HepG2 (cell line): ENCODE measurements around the gene LEMD2. TPM values are rescaled to one million over a fixed set of nuclear protein-coding genes. Genes with fewer than 3 reads are reported as not detected.

Source experiments
- CENPBD1 ChIP-seq: sonication (generic); formaldehyde crosslinking; IDR thresholded peaks from 2 replicates; pipeline ENCODE4 v1.8.0; 2022; ENCODE audit warnings: missing genetic modification reagents, low read depth, mild to moderate bottlenecking, borderline replicate concordance
- FOXK1 ChIP-seq: sonication (generic); formaldehyde crosslinking; IDR thresholded peaks from 2 replicates; pipeline ENCODE4 v1.4.0; 2020; ENCODE audit warnings: low read depth, missing genetic modification reagents, borderline replicate concordance
- FOXO4 ChIP-seq: sonication (generic); formaldehyde crosslinking; conservative IDR thresholded peaks from 2 replicates; pipeline ENCODE4 v1.8.1; 2023; ENCODE audit warnings: missing genetic modification reagents
- MAFF ChIP-seq: IDR thresholded peaks from 2 replicates; pipeline ENCODE4 v1.6.1; 2011; ENCODE audit warnings: low read depth, low read length, improper control_type of control experiment
- MAFG ChIP-seq: sonication (generic); formaldehyde crosslinking; IDR thresholded peaks from 2 replicates; pipeline ENCODE4 v1.5.1; 2020; ENCODE audit warnings: mild to moderate bottlenecking, missing genetic modification reagents
- NR2F1 ChIP-seq, 2 experiments: fragments of 450-650 bp in 1 of 2; formaldehyde crosslinking in 1 of 2; IDR thresholded peaks; 2 replicates each; pipeline versions ENCODE4 v1.5.0 to v1.6.1; 2016 to 2020; ENCODE audit warnings: mild to moderate bottlenecking in 1 of 2, missing compliant biosample characterization in 1 of 2, missing genetic modification reagents in 1 of 2, moderate library complexity in 1 of 2
- PTBP1 ChIP-seq: fragments of 200-400 bp; formaldehyde crosslinking; IDR thresholded peaks from 2 replicates; pipeline ENCODE4 v1.6.1; 2018; ENCODE audit warnings: low read length, low read depth; ENCODE audit not compliant: poor library complexity, severe bottlenecking
- REPIN1 ChIP-seq: sonication (generic); formaldehyde crosslinking; IDR thresholded peaks from 2 replicates; pipeline ENCODE4 v1.8.0; 2022; ENCODE audit warnings: missing genetic modification reagents, low read depth, mild to moderate bottlenecking, borderline replicate concordance
- RNF2 ChIP-seq: fragments of 450-650 bp; conservative IDR thresholded peaks from 2 replicates; pipeline ENCODE4 v1.6.1; 2016; ENCODE audit warnings: low read depth
- SKIL ChIP-seq: sonication (generic); formaldehyde crosslinking; IDR thresholded peaks from 2 replicates; pipeline ENCODE4 v1.8.0; 2022; ENCODE audit warnings: missing genetic modification reagents, mild to moderate bottlenecking, moderate library complexity, borderline replicate concordance
- TRAFD1 ChIP-seq: sonication (generic); formaldehyde crosslinking; IDR thresholded peaks from 2 replicates; pipeline ENCODE4 v1.5.1; 2020; ENCODE audit warnings: missing genetic modification reagents, mild to moderate bottlenecking, borderline replicate concordance
- ZFP37 ChIP-seq: sonication (generic); formaldehyde crosslinking; IDR thresholded peaks from 2 replicates; pipeline ENCODE4 v1.4.0; 2020; ENCODE audit warnings: missing genetic modification reagents, borderline replicate concordance
- ZNF136 ChIP-seq: sonication (generic); formaldehyde crosslinking; IDR thresholded peaks from 2 replicates; pipeline ENCODE4 v1.8.1; 2022; ENCODE audit warnings: low read depth, mild to moderate bottlenecking, moderate library complexity, missing genetic modification reagents
- ZNF33A ChIP-seq: sonication (generic); formaldehyde crosslinking; IDR thresholded peaks from 2 replicates; pipeline ENCODE4 v1.5.1; 2020; ENCODE audit warnings: missing genetic modification reagents, mild to moderate bottlenecking, moderate library complexity, borderline replicate concordance
- ZNF414 ChIP-seq: sonication (generic); formaldehyde crosslinking; IDR thresholded peaks from 2 replicates; pipeline ENCODE4 v1.5.0; 2020; ENCODE audit warnings: missing genetic modification reagents
- ZNF44 ChIP-seq: sonication (generic); formaldehyde crosslinking; IDR thresholded peaks from 2 replicates; pipeline ENCODE4 v1.5.1; 2020; ENCODE audit warnings: mild to moderate bottlenecking, missing genetic modification reagents
- ZNF7 ChIP-seq: IDR thresholded peaks from 2 replicates; pipeline ENCODE4 v1.6.1; 2016; ENCODE audit warnings: missing biosample characterization, missing genetic modification reagents
- polyA plus RNA-seq, 8 experiments: library from polyadenylated mRNA; depleted of rRNA in 3 of 8; stranded (reverse) in 7 of 8; unstranded in 1 of 8; fragments of >200 nt; fragmentation: Illumina TruSeq in 4 of 8; extraction: Trizol in 4 of 8; gene quantifications; 2 replicates each; pipeline versions ENCODE4 v1.2.1 to v1.2.3, GENCODE V29; 2011 to 2016; ENCODE audit warnings: low read depth in 4 of 8, missing spikeins in 1 of 8, mixed read lengths in 1 of 8; ENCODE audit not compliant: insufficient read depth in 1 of 8
- total RNA-seq, 5 experiments: library from RNA; depleted of rRNA; stranded (reverse); fragments of >200 nt; fragmentation: Illumina TruSeq; extraction: Trizol; gene quantifications; 2 replicates each; pipeline ENCODE4 v1.2.3, GENCODE V29; 2016; ENCODE audit warnings: low read depth in 1 of 5

Gene LEMD2
- total and polyA plus RNA-seq, 2 of the 13 experiments (the other 11 are each of a cell fraction or from before 2014, with no cell fraction given) = 45.2 to 62.9 TPM

- no peak for TF ChIP-seq ZNF414 (CRISPR knock-in tag)
- no peak for TF ChIP-seq MAFG (CRISPR knock-in tag)
- peak; percentile 85; the same call in 1 of the 2 replicates for TF ChIP-seq ZFP37 (CRISPR knock-in tag)
- TF ChIP-seq FOXK1 (CRISPR knock-in tag) = peak; percentile 86; the same call in 1 of the 2 replicates
- TF ChIP-seq NR2F1 (CRISPR knock-in tag; IDR thresholded peaks at IDR 0.05) = peak in 1 of 2 experiments; percentile 50; a peak in 1 of 4 replicates
- TF ChIP-seq FOXO4 (CRISPR knock-in tag) = no peak
- peak; percentile 75; the same call in 1 of the 2 replicates for TF ChIP-seq REPIN1
- TF ChIP-seq PTBP1 = no peak
- no peak for TF ChIP-seq MAFF
- no peak for TF ChIP-seq ZNF33A (CRISPR knock-in tag)
- TF ChIP-seq ZNF7 = peak; percentile 56; the same call in 1 of the 2 replicates
- TF ChIP-seq TRAFD1 (CRISPR knock-in tag) = 0 out of 2 replicates have a peak, but pooled peaks have one; percentile 59
- TF ChIP-seq RNF2 = no peak
- TF ChIP-seq ZNF136 (CRISPR knock-in tag) = no peak
- no peak for TF ChIP-seq ZNF44
- TF ChIP-seq SKIL (CRISPR knock-in tag) = 0 out of 2 replicates have a peak, but pooled peaks have one; percentile 46
- TF ChIP-seq CENPBD1 (CRISPR knock-in tag) = no peak
Measured at GRCh38 chr6:33812669-33813068, 23.7 kb upstream of the LEMD2 start (continued).
